Measurements from ENCODE around the gene PKP1. TPM values are rescaled to one million over a fixed set of nuclear protein-coding genes. Genes with fewer than 3 reads are reported as not detected.
A peak's percentile ranks its signal among the peaks of the same experiment; 100 is the strongest.

PKP1 gene
- total RNA-seq, 1 donor from 2014 or later = 0.09 TPM

DNA sequence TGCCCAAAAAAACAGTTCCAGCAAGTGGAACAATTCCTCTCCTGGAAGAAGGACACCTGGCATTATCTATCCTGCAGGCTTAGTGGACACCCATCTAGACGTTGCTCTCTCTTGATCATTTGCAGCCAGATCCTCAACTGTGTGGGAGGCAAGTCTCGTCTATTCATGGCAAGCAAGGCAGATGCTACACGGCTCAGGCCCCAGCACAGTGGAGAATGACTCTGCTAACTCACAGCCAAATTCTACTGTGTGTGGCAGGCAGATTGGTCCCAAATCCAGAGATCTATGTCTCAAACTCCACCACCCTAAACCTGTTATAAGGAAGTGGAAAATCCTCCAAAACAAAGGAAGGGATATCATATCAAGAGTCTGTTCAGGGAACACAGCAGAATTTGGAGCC lies 87.2 kb downstream of the PKP1 start:
- DNase-seq (ENCODE audit: low spot score) = no peak

DNA sequence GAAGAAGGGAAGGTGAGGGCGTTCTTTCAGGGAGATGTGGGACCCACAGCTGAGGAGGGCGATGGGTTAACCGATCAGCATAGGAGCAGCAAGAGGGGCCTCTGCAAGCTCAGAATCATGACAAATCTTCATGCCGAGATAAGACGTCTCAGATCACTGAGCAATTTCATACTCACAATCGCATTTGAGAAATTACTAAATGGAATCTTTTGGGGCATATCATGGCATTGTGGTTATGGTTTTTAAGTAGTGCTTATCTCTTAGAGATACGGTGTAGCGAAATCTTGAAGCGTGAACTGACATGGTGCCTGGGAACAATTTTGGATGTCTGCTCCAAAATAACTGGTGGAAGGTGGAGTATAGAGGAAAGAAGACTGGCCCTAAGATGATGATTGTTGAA lies 88.0 kb downstream of the PKP1 start:
- no peak for DNase-seq (ENCODE audit: low spot score)

DNA sequence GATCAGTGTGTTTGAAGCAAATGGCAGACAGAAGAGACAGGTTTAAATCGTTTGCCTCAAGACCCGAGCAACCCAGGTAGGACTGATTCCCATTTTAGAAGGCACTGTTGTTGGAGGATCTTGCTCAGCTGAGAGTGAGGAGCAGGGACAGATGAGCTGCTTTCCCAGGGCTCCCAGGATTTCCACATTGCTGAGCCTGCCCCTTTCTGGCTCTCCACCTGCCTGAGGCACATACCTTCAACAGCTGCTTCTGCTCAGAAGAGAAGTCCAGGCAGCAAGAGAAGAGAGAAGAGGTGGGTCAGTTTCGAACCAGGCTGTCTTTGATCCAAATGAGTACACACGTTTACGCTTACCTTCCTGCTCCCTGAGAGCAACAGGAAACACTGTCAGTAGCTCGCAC lies 88.5 kb downstream of the PKP1 start:
- no peak for DNase-seq (ENCODE audit: low spot score)

DNA sequence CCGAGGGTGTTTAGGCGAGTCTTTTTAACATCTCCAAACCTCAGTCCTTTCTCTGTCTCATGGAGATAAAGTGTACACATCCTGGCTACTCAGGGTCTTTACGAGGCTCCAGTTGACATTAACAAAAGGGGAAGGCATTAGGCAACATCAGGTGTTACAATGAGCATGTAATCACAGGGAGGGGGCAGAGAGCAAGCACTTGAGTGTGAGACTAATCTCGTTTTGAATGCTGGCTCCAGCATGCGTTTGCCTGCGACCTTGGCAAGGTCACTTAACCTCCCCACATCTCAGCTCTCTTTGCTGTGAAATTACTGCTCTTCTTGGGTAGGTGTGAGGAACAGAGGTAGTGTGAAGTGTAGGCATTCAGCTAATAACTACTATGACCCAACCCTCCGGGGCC lies 91.1 kb downstream of the PKP1 start:
- no peak for DNase-seq (ENCODE audit: low spot score)

DNA sequence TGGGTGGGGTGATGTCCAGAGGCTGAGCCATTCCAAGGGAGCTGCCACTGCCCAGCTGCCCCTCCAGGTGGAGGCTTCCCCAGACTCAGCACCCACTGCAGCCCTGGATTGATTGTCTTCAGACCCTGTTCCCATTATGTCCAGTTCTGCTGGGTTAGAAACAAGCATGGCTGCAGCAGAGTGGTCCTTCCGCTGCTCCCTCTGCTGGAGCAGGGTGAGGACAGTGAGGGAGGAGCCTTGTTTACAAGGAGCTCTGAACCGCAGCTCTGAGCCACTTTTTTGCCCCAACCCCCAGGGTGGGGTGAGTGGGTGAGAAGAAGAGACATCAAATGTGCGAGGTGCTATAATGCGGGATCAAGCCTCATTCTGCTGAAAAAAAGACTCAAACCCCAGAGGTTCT lies 91.9 kb downstream of the PKP1 start:
- no peak for DNase-seq (ENCODE audit: low spot score)

DNA sequence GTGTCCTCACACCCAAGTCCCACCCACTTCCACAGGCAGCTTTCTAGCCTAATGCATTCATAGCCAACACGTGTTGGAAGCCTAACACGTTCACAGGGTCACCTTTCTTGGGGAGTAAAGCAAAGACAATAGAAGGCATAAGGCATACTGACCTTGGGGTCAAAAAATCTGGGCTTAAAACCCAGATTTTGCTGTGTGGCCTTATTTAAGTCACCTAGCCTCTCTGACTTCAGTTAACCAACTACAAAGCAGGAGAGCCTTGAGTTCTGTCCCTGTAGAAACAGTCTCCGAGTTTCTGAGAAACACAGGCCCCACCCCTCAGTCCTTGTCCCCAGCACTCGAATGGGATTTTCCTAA lies 92.8 kb downstream of the PKP1 start:
- no peak for DNase-seq (ENCODE audit: low spot score)

DNA sequence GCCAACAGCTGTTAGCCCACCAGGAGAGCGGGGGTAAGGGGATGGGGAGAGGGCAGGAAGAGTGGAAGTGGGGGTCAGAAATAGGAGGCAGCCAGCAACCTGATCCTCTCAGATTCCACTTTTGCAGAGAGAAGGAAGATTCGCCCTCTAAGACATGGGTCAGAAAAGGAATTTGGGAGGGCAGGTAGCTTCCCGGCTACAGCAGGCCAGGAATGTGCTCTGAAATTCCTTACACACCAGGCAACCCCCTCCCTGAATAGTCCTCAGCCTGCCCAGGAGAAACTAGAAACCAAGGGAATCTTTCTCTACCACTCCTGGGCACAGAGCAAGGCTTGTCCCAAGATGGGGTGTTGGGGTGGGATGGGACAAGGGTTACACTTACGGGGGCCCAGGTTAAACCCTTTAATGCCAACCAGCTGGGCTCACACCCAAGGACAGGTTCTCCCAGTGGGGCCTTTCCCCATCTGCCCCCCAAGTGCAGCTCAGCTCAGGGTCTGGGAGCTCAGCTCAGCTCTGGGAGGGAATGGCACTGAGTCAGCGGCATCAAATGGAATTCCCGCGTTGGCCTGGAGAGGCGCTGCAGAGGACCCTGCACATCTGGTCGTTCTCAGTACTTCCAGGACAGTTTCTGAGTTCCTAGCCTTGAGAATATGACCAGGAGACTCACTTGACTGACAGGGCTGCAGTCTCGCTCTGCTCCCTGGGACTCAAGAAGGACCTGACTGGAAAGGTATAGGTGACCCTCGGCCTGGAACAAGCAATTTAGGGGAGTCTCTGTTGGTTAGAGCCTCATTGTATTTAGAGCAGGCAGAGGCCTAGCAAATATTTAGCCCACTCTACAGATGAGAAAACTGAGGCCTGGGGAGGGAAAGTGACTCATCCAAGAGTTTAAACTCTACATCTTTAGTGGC lies 93.4 kb downstream of the PKP1 start:
- DNase-seq (ENCODE audit: low spot score) = peak; percentile 53

DNA sequence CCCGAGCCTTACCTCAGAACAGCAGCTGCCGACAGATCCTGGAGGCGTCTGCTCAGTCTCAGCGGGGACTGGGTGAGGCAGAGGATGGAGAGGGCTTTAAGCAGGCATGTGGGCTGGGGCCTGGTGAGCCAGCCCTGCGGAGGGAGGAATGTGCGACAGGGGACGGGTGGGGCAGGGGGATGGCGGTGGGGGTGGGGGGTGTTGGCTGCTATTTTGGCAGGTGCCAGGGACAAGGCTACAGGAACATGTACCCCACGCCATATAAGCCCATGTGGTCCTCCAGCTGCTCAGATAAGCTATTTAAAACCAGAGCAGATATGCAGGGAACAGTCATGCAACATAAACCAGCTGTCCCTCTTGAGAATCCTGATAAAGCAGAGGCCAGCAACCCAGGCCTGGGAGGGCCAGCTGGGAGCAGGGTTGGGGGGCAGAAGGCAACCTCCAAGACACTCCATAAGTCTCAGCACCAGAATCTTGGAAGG lies 94.3 kb downstream of the PKP1 start, which contains the start of gene TNNT2:
Gene TNNT2, minus strand, starts transcription at position 70 of the 482 bp plus-strand sequence. CDS start 4,426 bp downstream, outside the sequence.
- no peak for DNase-seq (ENCODE audit: low spot score)

DNA sequence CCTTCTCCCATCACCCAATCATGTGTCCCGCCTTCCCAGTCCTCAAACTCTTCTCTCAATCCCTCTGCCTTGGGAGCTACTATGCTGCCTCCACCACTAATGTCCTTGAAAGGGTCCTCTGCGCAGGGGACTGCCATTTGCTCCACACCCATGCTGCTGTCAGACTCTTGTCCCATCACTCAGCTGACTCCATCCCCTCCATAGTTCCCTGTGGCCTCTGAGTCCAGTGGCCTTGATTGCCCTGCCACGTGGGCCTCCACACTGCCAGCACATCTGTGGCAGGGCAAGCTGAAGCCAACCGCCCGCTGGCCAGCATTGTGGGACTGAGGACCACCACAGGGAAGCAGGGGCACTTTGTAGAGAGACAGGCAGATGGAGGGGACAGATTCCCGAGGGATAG lies 95.5 kb downstream of the PKP1 start:
- DNase-seq (ENCODE audit: low spot score) = no peak

DNA sequence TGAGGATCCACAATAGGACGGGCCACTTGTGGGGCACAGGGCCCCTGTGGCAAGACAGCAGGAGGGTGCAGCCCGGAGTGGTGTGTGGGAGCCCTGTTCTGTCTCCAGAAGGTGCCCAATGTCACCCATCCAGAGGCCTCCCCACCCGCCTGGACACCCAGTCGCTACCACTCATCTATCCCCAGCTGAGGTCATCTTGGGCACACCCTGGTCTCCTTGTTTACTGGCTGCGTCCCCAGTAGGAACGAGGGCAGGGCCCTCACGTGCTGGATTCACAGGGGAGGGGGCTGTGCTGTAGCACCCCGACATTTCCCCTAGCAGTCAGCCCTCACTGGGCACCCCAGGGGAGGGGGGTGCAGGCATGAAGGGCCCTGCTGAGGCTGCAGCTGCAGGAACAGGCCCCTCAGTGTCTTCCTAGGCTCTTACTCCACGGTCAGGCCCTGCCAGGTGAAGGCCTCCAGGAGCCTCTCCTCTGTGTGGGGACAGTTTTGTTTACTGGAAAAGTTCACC lies 96.5 kb downstream of the PKP1 start:
- no peak for DNase-seq (ENCODE audit: low spot score)

DNA sequence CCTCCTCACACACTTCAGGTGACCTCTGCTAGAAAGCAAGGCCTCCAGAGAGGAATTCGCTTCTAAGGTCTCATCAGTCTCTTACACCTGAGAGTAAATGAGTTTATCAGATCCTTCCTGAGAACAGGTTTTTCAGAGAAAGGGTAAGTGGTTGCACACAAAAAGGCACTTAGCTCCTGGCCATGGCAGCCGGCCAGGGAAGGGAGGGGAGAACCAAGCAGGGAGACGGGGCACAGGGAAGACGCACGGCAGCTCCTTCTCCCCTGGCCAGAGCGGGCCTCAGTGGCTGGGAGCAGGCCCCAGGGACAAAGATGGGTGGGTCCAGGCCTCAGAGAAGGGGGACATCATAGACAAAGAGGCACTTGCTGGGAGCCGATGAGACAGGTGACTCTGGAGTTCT lies 97.8 kb downstream of the PKP1 start:
- DNase-seq (ENCODE audit: low spot score) = no peak

Other genes starting within 250 kb of the PKP1 start
- not detected for gene CACNA1S, start 171.1 kb upstream of the PKP1 start, total RNA-seq
- gene ASCL5, start 156.3 kb upstream of the PKP1 start, total RNA-seq = 0.12 TPM
- gene TMEM9, start 129.0 kb upstream of the PKP1 start, total RNA-seq = 72.8 TPM
- gene IGFN1, start 92.7 kb upstream of the PKP1 start, total RNA-seq = 0.40 TPM
- 69.8 TPM for gene TNNT2, start 94.2 kb downstream of the PKP1 start, total RNA-seq
- 272 TPM for gene LAD1, start 115.8 kb downstream of the PKP1 start, total RNA-seq
- 0.66 TPM for gene TNNI1, start 138.2 kb downstream of the PKP1 start, total RNA-seq
- gene PHLDA3, start 185.7 kb downstream of the PKP1 start, total RNA-seq = 39.4 TPM
- 524 TPM for gene CSRP1, start 223.6 kb downstream of the PKP1 start, total RNA-seq

All from mucosa of gallbladder (tissue), 1 donor.